ENCODE measurements around the gene KRTAP25-1.

The KRTAP25-1 gene

GRCh38 chr21:30257773-30258172, 31.5 kb downstream of the KRTAP25-1 start:
- Histone ChIP-seq H3F3A (ENCODE audit: insufficient read depth) (no peaks in the 10 kb centered on the region), H3K4me3 (ENCODE audit: insufficient read depth, low read length, poor library complexity, severe bottlenecking) (no peak overlapping the region), H3K9me3 (ENCODE audit: insufficient read depth, low read length) (no peaks in the 10 kb centered on the region), H4K20me1 (ENCODE audit: low read depth, low read length) (no peaks in the 10 kb centered on the region), H3K27ac (ENCODE audit: low read depth, low read length) (no peak overlapping the region), H3K9ac (ENCODE audit: low read length) (no peak overlapping the region), H3K9me2 (replicated peaks; ENCODE audit: insufficient read depth, low read length) (no peaks in the 10 kb centered on the region), H3K27me3 (ENCODE audit: low read length) (no peaks in the 10 kb centered on the region), H3K79me2 (ENCODE audit: insufficient read depth, low read length) (no peaks in the 10 kb centered on the region), H2AFZ (ENCODE audit: low read depth, low read length, severe bottlenecking) (no peak overlapping the region), H3K4me2 (ENCODE audit: low read depth, low read length, poor library complexity, severe bottlenecking) (no peak overlapping the region), H3K36me3 (ENCODE audit: low read length) (no peaks in the 10 kb centered on the region)
- TF ChIP-seq EZH2phosphoT487 (conservative IDR thresholded peaks at IDR 0.05; ENCODE audit: low read length) (no peak), CTCF (IDR thresholded peaks at IDR 0.05; ENCODE audit: insufficient read depth, low read length, poor library complexity, severe bottlenecking) (no peak)

- H2AFZ ChIP-seq (ENCODE audit: low read depth, low read length, severe bottlenecking) = no peak overlapping the region
- no peak overlapping the region for H3K27ac ChIP-seq (ENCODE audit: low read depth, low read length)
- H3K4me2 ChIP-seq (ENCODE audit: low read depth, low read length, poor library complexity, severe bottlenecking) = no peak overlapping the region
- H3F3A ChIP-seq (ENCODE audit: insufficient read depth) = no peaks in the 10 kb centered on the region
- H3K27me3 ChIP-seq (ENCODE audit: low read length) = no peaks in the 10 kb centered on the region
- no peaks in the 10 kb centered on the region for H3K79me2 ChIP-seq (ENCODE audit: insufficient read depth, low read length)
- no peaks in the 10 kb centered on the region for H4K20me1 ChIP-seq (ENCODE audit: low read depth, low read length)
- H3K9me2 ChIP-seq (replicated peaks; ENCODE audit: insufficient read depth, low read length) = no peaks in the 10 kb centered on the region
- TF ChIP-seq CTCF (IDR thresholded peaks at IDR 0.05; ENCODE audit: insufficient read depth, low read length, poor library complexity, severe bottlenecking) (no peak), EZH2phosphoT487 (conservative IDR thresholded peaks at IDR 0.05; ENCODE audit: low read length) (no peak)
- H3K9me3 ChIP-seq (ENCODE audit: insufficient read depth, low read length) = no peaks in the 10 kb centered on the region
- H3K36me3 ChIP-seq (ENCODE audit: low read length) = no peaks in the 10 kb centered on the region
- no peak overlapping the region for H3K9ac ChIP-seq (ENCODE audit: low read length)
- no peak overlapping the region for H3K4me3 ChIP-seq (ENCODE audit: insufficient read depth, low read length, poor library complexity, severe bottlenecking)
Observed at GRCh38 chr21:30256100-30256499, 33.2 kb downstream of the KRTAP25-1 start.

GRCh38 chr21:30255679-30256078, 33.6 kb downstream of the KRTAP25-1 start:
- H4K20me1 ChIP-seq (ENCODE audit: low read depth, low read length) = no peaks in the 10 kb centered on the region
- H3F3A ChIP-seq (ENCODE audit: insufficient read depth) = no peaks in the 10 kb centered on the region
- no peaks in the 10 kb centered on the region for H3K36me3 ChIP-seq (ENCODE audit: low read length)
- no peaks in the 10 kb centered on the region for H3K79me2 ChIP-seq (ENCODE audit: insufficient read depth, low read length)
- no peaks in the 10 kb centered on the region for H3K9me2 ChIP-seq (replicated peaks; ENCODE audit: insufficient read depth, low read length)
- H3K27ac ChIP-seq (ENCODE audit: low read depth, low read length) = no peak overlapping the region
- H3K27me3 ChIP-seq (ENCODE audit: low read length) = no peaks in the 10 kb centered on the region
- no peak overlapping the region for H3K9ac ChIP-seq (ENCODE audit: low read length)
- TF ChIP-seq CTCF (IDR thresholded peaks at IDR 0.05; ENCODE audit: insufficient read depth, low read length, poor library complexity, severe bottlenecking) (no peak), EZH2phosphoT487 (conservative IDR thresholded peaks at IDR 0.05; ENCODE audit: low read length) (no peak)
- no peak overlapping the region for H3K4me3 ChIP-seq (ENCODE audit: insufficient read depth, low read length, poor library complexity, severe bottlenecking)
- H3K9me3 ChIP-seq (ENCODE audit: insufficient read depth, low read length) = no peaks in the 10 kb centered on the region
- H2AFZ ChIP-seq (ENCODE audit: low read depth, low read length, severe bottlenecking) = no peak overlapping the region
- H3K4me2 ChIP-seq (ENCODE audit: low read depth, low read length, poor library complexity, severe bottlenecking) = no peak overlapping the region

Data from SU-DHL-6 (cell line).